ENCODE measurements around the gene ARHGEF12.

Gene ARHGEF12

GRCh38 chr11:120521176-120521575 lies 185.0 kb downstream of the ARHGEF12 start:
- DNase-seq = no peak

GRCh38 chr11:120522021-120522420 lies 185.8 kb downstream of the ARHGEF12 start:
- no peak for DNase-seq

GRCh38 chr11:120522736-120523135 lies 186.5 kb downstream of the ARHGEF12 start:
- DNase-seq = no peak

GRCh38 chr11:120523196-120523595 lies 187.0 kb downstream of the ARHGEF12 start:
- peak; percentile 42 for DNase-seq

GRCh38 chr11:120524536-120525085 lies 188.4 kb downstream of the ARHGEF12 start:
- no peak for DNase-seq

- DNase-seq = no peak
Observed at GRCh38 chr11:120525261-120526171, 189.3 kb downstream of the ARHGEF12 start.

- no peak for DNase-seq
Observed at GRCh38 chr11:120526241-120526640, 190.0 kb downstream of the ARHGEF12 start.

- DNase-seq = peak; percentile 20
Observed at GRCh38 chr11:120527111-120527761, 191.0 kb downstream of the ARHGEF12 start.

- no peak for DNase-seq
Observed at GRCh38 chr11:120528749-120529148, 192.5 kb downstream of the ARHGEF12 start.

GRCh38 chr11:120529214-120529613 lies 193.0 kb downstream of the ARHGEF12 start:
- no peak for DNase-seq

- DNase-seq = no peak
Observed at GRCh38 chr11:120529911-120530310, 193.7 kb downstream of the ARHGEF12 start.

GRCh38 chr11:120532082-120532831 lies 196.0 kb downstream of the ARHGEF12 start:
- no peak for DNase-seq

GRCh38 chr11:120532832-120533196 lies 196.6 kb downstream of the ARHGEF12 start:
- DNase-seq = no peak

- DNase-seq = no peak
Observed at GRCh38 chr11:120536091-120536796, 200.0 kb downstream of the ARHGEF12 start.

- no peak for DNase-seq
Observed at GRCh38 chr11:120536797-120537169, 200.6 kb downstream of the ARHGEF12 start.

- no peak for DNase-seq
Observed at GRCh38 chr11:120537996-120538395, 201.8 kb downstream of the ARHGEF12 start.

- DNase-seq = no peak
Observed at GRCh38 chr11:120538707-120539106, 202.5 kb downstream of the ARHGEF12 start.

Measured in NCI-H1105 treated with DMSO at 0.1 percent for 48 hours (cell line).